Measurements from ENCODE around the gene FOLR3.
A peak's percentile ranks its signal among the peaks of the same experiment; 100 is the strongest.
"Not testable (repeated sequence)": the region's sequence is repeated elsewhere in the genome, so short reads cannot be mapped to it uniquely, and the experiment has no call there.

FOLR3 gene

GRCh38 chr11:72162891-72163492 is 27.5 kb downstream of the FOLR3 start:
- no peak for DNase-seq (ENCODE audit: low read depth in 2 of 2)

GRCh38 chr11:72164187-72164586 is 28.7 kb downstream of the FOLR3 start:
- DNase-seq (ENCODE audit: low read depth in 2 of 2): not testable (repeated sequence)

- DNase-seq (ENCODE audit: low read depth in 2 of 2): not testable (repeated sequence)
Observed at GRCh38 chr11:72169046-72169555, 33.6 kb downstream of the FOLR3 start.

DNA sequence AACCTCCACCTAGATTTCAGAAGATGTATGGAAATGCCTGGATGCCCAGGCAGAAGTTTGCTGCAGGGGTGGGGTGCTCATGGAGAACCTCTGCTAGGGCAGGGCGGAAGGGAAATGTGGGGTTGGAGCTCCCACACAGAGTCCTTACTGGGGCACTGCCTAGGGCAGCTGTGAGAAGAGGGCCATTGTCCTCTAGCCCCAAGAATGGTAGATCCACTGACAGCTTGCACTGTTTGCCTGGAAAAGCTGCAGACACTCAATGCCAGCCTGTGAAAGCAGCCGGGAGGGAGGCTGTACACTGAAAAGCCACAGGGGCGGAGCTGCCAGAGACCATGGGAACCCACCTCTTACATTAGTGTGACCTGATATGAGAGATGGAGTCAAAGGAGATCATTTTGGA is 34.2 kb downstream of the FOLR3 start:
- not testable (repeated sequence) for DNase-seq (ENCODE audit: low read depth in 2 of 2)

- DNase-seq (ENCODE audit: low read depth in 2 of 2): not testable (repeated sequence)
Observed at GRCh38 chr11:72172043-72172442, 36.5 kb downstream of the FOLR3 start.

DNA sequence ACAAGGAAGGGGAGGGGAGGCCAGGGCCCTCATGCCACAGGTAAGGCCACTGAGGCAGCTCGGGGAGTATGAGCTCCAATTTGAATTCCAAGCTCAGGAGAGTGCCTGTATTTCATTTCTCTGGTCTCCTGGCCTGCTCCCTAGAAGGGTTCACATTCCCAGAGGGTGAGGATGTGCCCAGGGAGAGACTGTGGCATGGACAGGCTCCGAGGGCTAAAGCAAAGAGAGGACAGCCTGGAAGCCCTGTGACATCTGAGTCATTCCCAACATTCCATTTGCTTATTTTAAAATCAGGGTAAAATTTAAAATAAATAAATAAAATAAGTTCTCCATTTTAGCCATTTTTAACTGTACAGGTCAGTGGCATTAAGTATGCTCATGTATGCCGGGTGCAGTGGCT is 37.8 kb downstream of the FOLR3 start:
- DNase-seq (ENCODE audit: low read depth in 2 of 2): no peak

DNA sequence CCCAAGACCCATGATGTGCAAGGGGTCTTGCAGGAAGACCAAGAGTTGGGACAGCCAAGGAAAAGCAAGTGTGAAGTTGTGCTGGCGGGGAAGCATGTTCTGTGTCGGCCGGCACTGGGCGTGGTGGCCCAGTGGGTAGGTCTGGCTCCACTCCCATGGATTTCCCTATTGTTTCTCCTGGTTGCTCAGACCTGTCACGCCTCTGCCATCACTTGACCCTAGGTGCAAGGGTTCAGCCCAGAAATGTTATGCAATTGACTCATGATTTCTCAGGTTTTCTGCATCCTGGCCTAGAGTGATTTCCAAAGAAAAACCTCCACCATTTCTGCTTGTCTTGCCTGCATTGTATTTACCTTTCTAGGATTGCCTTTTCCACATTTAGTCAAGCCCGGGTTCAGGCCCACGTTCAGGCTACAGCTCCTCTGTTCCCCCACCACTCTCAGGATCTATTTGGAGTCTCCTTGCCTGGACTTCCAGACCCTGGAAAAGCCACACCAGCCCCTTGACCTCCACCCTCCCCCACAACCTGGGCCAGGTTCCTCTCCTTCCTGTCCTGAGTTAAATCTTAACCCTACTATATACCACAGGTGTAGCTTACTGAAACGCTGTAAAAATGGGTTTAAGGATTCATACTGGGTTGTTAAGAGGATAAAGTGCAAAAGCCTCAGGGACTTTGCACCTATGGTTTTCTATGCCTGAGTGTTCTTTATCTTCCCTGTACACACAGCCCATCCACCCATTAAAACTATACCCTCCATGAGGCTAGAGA is 39.0 kb downstream of the FOLR3 start:
- DNase-seq (ENCODE audit: low read depth in 2 of 2): no peak

GRCh38 chr11:72177656-72178055 is 42.1 kb downstream of the FOLR3 start:
- DNase-seq (ENCODE audit: low read depth in 2 of 2): no peak

GRCh38 chr11:72179049-72179803 is 43.7 kb downstream of the FOLR3 start:
- no peak for DNase-seq (ENCODE audit: low read depth in 2 of 2)

DNA sequence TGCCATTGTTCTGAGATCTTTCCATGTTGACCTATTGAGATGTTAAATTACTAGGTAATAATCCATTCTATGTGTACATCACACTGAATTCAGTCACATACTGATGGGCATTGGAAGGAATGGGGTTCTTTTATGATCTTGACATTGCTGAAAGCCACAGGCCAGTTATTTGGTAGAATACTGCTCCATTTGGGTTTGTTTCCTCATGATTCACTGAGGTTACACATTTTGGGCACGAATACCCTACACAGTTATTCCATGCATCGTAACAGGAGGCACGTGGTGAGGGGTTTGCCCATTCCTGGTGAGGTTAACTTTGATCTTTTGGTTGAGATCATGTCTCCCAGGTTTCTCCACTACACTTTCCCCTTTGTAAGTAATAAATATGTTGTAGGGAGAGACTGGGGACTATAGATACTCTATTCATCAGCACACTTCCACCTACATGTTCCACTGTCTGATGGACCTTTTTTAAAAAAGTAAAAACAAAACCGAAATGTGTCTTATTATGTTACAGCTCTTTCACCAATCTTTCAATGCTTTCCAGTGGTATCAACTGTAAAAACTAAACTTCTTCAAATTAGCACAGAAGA is 44.4 kb downstream of the FOLR3 start:
- peak in 1 of 2 experiments; percentile 1 for DNase-seq (ENCODE audit: low read depth in 2 of 2)

DNA sequence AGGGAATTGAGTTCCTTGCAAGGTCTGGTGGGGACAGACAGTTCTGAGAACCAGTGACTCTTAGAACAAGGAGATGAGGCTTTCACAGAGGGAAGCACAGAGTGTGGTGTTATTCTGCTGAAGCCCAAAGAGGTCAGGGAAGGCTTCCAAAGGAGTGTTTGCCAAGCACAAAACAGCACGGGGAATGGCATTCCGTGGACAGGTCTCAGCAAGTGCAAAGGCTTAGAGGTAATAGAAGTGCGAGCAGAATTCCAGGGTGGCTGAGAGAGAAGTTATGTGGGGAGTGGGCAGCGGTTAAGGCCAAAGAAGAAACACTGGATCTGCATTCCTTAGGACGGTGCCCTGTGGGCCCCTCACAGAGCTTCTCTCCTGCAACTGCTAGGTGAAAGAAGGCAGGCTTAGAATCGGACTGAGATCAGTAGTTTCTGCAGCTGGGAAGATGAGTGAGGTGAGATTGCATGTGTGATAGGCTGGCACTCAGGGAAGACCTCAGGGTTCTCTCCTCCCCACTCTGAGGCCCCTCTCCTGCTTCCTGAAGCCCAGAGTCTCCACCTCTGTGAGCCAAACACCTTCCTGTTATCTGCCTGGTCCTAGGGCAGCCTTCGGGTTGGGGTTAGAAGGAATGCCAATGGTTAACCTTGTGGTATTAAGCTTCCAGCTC is 45.5 kb downstream of the FOLR3 start:
- not testable (repeated sequence) for DNase-seq (ENCODE audit: low read depth in 2 of 2)

DNA sequence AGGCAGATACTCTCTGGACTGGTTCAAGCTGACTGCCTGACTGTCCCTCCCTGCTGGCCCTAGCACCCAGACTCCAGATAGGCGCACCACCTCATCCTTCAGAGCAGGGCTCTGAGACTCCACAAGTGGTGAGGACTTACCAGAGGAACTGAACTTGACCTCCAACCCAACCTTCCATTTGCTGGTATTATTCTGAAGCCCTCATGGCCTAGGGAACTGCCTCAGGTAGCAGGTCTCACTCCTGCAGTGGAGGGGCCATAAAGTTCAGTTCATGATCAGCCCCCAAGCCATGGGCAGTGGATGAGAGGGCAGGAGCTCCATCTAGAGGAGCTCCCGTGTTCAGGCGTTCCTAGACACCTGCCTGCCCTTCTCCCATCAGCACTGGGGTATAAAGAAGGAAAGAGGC is 46.0 kb downstream of the FOLR3 start:
- not testable (repeated sequence) for DNase-seq (ENCODE audit: low read depth in 2 of 2)

- DNase-seq (ENCODE audit: low read depth in 2 of 2): no peak
Observed at GRCh38 chr11:72188267-72188666, 52.7 kb downstream of the FOLR3 start.
